PC-9 (cell line): ENCODE measurements around the gene SIRT3. TPM values are rescaled to one million over a fixed set of nuclear protein-coding genes. Genes with fewer than 3 reads are reported as not detected.

Source experiments
- BruUV-seq: library from RNA; stranded (reverse); fragments of 400-500 nt; replicated peaks from 2 replicates; lab custom pipeline; 2021; lab: Mats Ljungman, UMichigan
- CTCF ChIA-PET: fragments of 300-600 bp; sonication (Branson Sonifier 250); formaldehyde crosslinking; loops from one replicate; lab custom pipeline; 2022; ENCODE audit warnings: antibody characterized with exemption; lab: Charles Lee
- POLR2A ChIA-PET: fragments of 300-600 bp; sonication (Branson Sonifier 250); formaldehyde crosslinking; loops from one replicate; lab custom pipeline; 2022; ENCODE audit warnings: antibody characterized with exemption; ENCODE audit not compliant: unreplicated experiment; lab: Charles Lee
- DNase-seq, 2 experiments: peaks; one replicate each; pipeline versions ENCODE4 v3.0.0 to v3.0.0-alpha.2; 2015 to 2022; ENCODE audit warnings: mixed read lengths in 1 of 2
- H2AFZ ChIP-seq: fragments of 200-600 bp; sonication (generic); 2 replicates; pipeline ENCODE4 v1.8.1; 2017; ENCODE audit warnings: antibody characterized with exemption
- H3F3A ChIP-seq: fragments of 200-600 bp; sonication (generic); 2 replicates; pipeline ENCODE4 v1.8.1; 2017; ENCODE audit warnings: antibody characterized with exemption, mild to moderate bottlenecking, low read depth; ENCODE audit not compliant: insufficient read depth
- H3K27ac ChIP-seq: fragments of 200-600 bp; sonication (generic); 2 replicates; pipeline ENCODE4 v1.6.1; 2016; ENCODE audit warnings: mixed run types
- H3K27me3 ChIP-seq: fragments of 200-600 bp; sonication (generic); 2 replicates; pipeline ENCODE4 v1.6.1; 2016; ENCODE audit warnings: low read depth, mixed run types; ENCODE audit not compliant: insufficient read depth
- H3K36me3 ChIP-seq: fragments of 200-600 bp; sonication (generic); 2 replicates; pipeline ENCODE4 v1.6.1; 2016; ENCODE audit warnings: low read depth, mixed run types
- H3K4me1 ChIP-seq: fragments of 200-600 bp; sonication (generic); replicated peaks from 2 replicates; pipeline ENCODE4 v1.6.1; 2016; ENCODE audit warnings: mixed run types; ENCODE audit not compliant: insufficient read depth
- H3K4me2 ChIP-seq: fragments of 200-600 bp; sonication (generic); 2 replicates; pipeline ENCODE4 v1.6.1; 2017; ENCODE audit warnings: mixed run types
- H3K4me3 ChIP-seq: fragments of 200-600 bp; sonication (generic); 2 replicates; pipeline ENCODE4 v1.6.1; 2016; ENCODE audit warnings: mixed run types
- H3K79me2 ChIP-seq: fragments of 200-600 bp; sonication (generic); 2 replicates; pipeline ENCODE4 v1.6.1; 2017; ENCODE audit warnings: low read depth, mixed run types
- H3K9me2 ChIP-seq: fragments of 200-600 bp; sonication (generic); 2 replicates; pipeline ENCODE4 v1.8.1; 2017; ENCODE audit warnings: mild to moderate bottlenecking; ENCODE audit not compliant: insufficient read depth
- H3K9me3 ChIP-seq: fragments of 200-600 bp; sonication (generic); 2 replicates; pipeline ENCODE4 v1.8.1; 2016; ENCODE audit warnings: low read depth; ENCODE audit not compliant: insufficient read depth
- H4K20me1 ChIP-seq: fragments of 200-600 bp; sonication (generic); 2 replicates; pipeline ENCODE4 v1.8.1; 2017; ENCODE audit not compliant: insufficient read depth
- EZH2 ChIP-seq: fragments of 200-600 bp; sonication (generic); IDR thresholded peaks from 2 replicates; pipeline ENCODE4 v1.8.0; 2017; ENCODE audit warnings: antibody characterized with exemption, low read depth
- intact Hi-C: fragments of 100-400 bp; cut with micrococcal nuclease; formaldehyde crosslinking; loops from one replicate; pipeline ENCODE4 v1.10.0; 2022; ENCODE audit not compliant: unreplicated experiment
- total RNA-seq: library from RNA; stranded (reverse); gene quantifications from 2 replicates; pipeline ENCODE4 v1.2.3, GENCODE V29; 2021
- TF ChIP-seq, protein P1 (sequence below): fragments of 200-600 bp; sonication (generic); conservative IDR thresholded peaks from 2 replicates; pipeline ENCODE4 v1.6.1; 2017; ENCODE audit warnings: mixed run types, antibody characterized with exemption, mild to moderate bottlenecking, moderate library complexity

SIRT3 gene
- total RNA-seq, 1 experiment from 2014 or later, result 26.0 TPM

DNA sequence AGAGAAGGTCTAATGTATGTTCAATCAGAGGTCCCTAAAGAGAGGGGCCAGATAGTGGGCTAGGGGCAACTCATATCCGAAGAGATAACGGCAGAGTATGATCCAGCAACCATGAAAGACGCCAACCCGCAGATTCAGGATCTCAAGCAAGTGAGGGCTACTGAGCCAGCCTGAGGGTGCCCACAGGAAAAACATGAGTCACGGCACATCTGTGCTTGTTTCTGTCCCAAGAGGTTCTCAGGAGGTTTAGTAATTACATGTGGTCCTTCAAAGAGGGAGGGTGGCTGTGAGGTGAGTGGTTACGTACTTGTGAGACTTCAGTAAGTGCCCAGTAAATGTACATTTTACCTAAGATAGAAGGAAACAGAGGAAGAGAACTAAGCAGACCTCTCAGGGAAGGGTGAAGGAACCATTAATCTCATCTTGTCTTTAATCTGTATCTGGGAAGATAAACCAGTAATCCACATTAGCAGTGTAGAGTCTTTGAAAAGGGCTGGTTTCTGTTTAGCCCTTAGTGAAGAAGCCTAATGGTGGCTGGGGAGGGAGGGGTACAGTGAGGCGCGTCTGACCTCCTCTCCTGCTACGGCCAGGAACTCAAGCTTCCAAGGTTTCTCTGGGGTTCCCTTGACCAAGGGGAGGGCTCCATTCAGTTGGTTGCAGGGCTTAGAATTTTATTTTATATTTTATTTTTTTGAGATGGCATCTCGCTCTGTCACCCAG is 10.2 kb downstream of the SIRT3 start:
- DNase-seq, result no peak
- no peaks in the 10 kb centered on the region for H3K9me3 ChIP-seq
- H3F3A ChIP-seq, result no peaks in the 10 kb centered on the region
- no peaks in the 10 kb centered on the region for H3K36me3 ChIP-seq
- no peaks in the 10 kb centered on the region for H3K79me2 ChIP-seq
- BruUV-seq, result no TSS peak
- no peak overlapping the region for H3K27ac ChIP-seq
- no peak overlapping the region for H3K4me2 ChIP-seq
- intact Hi-C loops, result no loop called here
- ChIA-PET POLR2A (no interaction called here), CTCF (no interaction called here)
- H3K4me3 ChIP-seq, result no peak overlapping the region
- no peaks in the 10 kb centered on the region for H3K4me1 ChIP-seq
- TF ChIP-seq, protein P1, sequence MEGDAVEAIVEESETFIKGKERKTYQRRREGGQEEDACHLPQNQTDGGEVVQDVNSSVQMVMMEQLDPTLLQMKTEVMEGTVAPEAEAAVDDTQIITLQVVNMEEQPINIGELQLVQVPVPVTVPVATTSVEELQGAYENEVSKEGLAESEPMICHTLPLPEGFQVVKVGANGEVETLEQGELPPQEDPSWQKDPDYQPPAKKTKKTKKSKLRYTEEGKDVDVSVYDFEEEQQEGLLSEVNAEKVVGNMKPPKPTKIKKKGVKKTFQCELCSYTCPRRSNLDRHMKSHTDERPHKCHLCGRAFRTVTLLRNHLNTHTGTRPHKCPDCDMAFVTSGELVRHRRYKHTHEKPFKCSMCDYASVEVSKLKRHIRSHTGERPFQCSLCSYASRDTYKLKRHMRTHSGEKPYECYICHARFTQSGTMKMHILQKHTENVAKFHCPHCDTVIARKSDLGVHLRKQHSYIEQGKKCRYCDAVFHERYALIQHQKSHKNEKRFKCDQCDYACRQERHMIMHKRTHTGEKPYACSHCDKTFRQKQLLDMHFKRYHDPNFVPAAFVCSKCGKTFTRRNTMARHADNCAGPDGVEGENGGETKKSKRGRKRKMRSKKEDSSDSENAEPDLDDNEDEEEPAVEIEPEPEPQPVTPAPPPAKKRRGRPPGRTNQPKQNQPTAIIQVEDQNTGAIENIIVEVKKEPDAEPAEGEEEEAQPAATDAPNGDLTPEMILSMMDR, result no peak
- no peak for TF ChIP-seq EZH2
- no peaks in the 10 kb centered on the region for H4K20me1 ChIP-seq
- no peaks in the 10 kb centered on the region for H3K9me2 ChIP-seq
- H3K27me3 ChIP-seq, result no peaks in the 10 kb centered on the region
- H2AFZ ChIP-seq, result no peak overlapping the region

DNA sequence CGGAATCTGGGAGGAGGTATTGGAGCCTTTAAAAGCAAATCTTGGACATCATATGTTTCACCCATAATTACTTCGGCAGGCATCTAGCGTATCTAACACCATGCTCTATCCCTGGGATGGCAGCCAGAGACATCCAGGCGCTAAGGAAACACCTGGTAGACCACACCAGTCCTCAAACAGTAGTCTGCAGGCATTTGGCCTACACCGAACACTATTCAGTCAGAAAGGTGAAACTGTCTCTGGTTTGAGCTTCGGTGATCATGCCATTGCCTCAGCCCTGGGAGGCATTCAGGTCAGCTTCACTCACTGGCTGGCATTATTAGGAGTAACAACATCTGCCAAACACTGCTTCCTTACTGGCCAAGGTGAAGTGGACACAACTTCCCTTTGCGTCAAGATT is 11.7 kb downstream of the SIRT3 start:
- DNase-seq, result no peak
- Histone ChIP-seq H3K4me1 (no peaks in the 10 kb centered on the region), H3K9me3 (no peaks in the 10 kb centered on the region), H3K27me3 (no peaks in the 10 kb centered on the region), H3K27ac (no peak overlapping the region), H3K9me2 (no peaks in the 10 kb centered on the region), H2AFZ (no peak overlapping the region), H3K4me3 (no peak overlapping the region), H4K20me1 (no peaks in the 10 kb centered on the region), H3K79me2 (no peaks in the 10 kb centered on the region), H3F3A (no peaks in the 10 kb centered on the region), H3K4me2 (no peak overlapping the region), H3K36me3 (no peaks in the 10 kb centered on the region)
- TF ChIP-seq EZH2, result no peak
- TF ChIP-seq, protein P1, result no peak
- CTCF ChIA-PET, result no interaction called here
- no TSS peak for BruUV-seq
- POLR2A ChIA-PET, result no interaction called here
- intact Hi-C loops, result no loop called here

DNA sequence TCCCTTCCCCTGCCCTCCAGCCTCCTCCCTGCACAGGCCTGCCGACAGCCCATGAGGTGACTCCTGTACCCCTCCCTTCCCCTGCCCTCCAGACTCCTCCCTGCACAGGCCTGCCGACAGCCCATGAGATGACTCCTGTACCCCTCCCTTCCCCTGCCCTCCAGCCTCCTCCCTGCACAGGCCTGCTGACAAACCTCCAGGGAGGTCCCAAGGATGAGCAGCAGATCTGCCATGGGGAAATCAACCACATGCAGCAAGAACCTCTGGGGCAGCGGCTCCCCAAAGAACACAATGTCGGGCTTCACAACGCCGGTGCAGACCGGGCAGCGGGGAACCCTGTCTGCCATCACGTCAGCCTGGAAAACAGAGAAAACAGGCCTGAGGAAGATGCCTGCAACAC is 12.3 kb downstream of the SIRT3 start:
- Histone ChIP-seq H3K4me3 (no peak overlapping the region), H3K27me3 (no peaks in the 10 kb centered on the region), H3F3A (no peaks in the 10 kb centered on the region), H4K20me1 (no peaks in the 10 kb centered on the region), H3K4me2 (no peak overlapping the region), H3K36me3 (no peaks in the 10 kb centered on the region), H3K9me2 (no peaks in the 10 kb centered on the region), H3K79me2 (no peaks in the 10 kb centered on the region), H3K27ac (no peak overlapping the region), H3K9me3 (no peaks in the 10 kb centered on the region), H2AFZ (no peak overlapping the region), H3K4me1 (no peaks in the 10 kb centered on the region)
- TF ChIP-seq EZH2, result no peak
- TF ChIP-seq, protein P1, result no peak
- no TSS peak for BruUV-seq
- ChIA-PET POLR2A (no interaction called here), CTCF (no interaction called here)
- no peak for DNase-seq
- intact Hi-C loops, result no loop called here
